GM12872 (cell line): ENCODE results near the gene C2CD4A.

Experiments used
- CTCF ChIP-seq: IDR thresholded peaks from 3 replicates; pipeline ENCODE4 v1.5.1; 2011; ENCODE audit warnings: low read depth, mild to moderate bottlenecking, low read length, moderate library complexity; ENCODE audit not compliant: insufficient read depth

C2CD4A gene

GRCh38 chr15:62066663-62067447 is at the start of gene C2CD4A:
C2CD4A (plus strand) TSS chr15:62066977; CDS start chr15:62067614, 637 bp downstream.
- peak; percentile 47 for TF ChIP-seq CTCF

GRCh38 chr15:62020576-62021160 is 46.1 kb upstream of the C2CD4A start:
- TF ChIP-seq CTCF = no peak

- peak; percentile 32; the same call in 1 of the 3 replicates for TF ChIP-seq CTCF
Measured at GRCh38 chr15:62021991-62022600, 44.7 kb upstream of the C2CD4A start.

GRCh38 chr15:62026487-62027262 is 40.1 kb upstream of the C2CD4A start:
- no peak for TF ChIP-seq CTCF

- no peak for TF ChIP-seq CTCF
Measured at GRCh38 chr15:62027263-62027565, 39.6 kb upstream of the C2CD4A start.

- TF ChIP-seq CTCF = no peak
Measured at GRCh38 chr15:62027916-62028315, 38.9 kb upstream of the C2CD4A start.
